ENCODE results near the gene CRK.

The CRK gene

DNA sequence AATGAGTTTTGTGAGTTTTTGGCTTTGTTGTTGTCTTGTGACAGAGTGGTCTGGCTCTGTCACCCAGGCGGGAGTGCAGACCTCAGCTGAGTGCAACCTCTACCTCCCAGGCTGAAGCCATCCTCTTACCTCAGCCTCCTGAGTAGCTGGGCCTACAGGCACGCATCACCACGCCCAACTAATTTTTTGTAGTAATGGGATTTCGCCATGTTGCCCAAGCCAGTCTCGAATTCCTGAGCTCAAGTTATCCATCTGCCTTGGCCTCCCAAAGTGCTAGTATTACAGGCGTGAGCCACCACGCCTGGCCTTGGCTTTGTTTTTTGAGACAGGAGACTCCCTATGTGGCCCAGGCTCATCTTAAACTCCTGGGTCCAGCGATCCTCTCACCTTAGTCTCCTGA, 15.1 kb downstream of the CRK start:
- TF ChIP-seq, protein P1, sequence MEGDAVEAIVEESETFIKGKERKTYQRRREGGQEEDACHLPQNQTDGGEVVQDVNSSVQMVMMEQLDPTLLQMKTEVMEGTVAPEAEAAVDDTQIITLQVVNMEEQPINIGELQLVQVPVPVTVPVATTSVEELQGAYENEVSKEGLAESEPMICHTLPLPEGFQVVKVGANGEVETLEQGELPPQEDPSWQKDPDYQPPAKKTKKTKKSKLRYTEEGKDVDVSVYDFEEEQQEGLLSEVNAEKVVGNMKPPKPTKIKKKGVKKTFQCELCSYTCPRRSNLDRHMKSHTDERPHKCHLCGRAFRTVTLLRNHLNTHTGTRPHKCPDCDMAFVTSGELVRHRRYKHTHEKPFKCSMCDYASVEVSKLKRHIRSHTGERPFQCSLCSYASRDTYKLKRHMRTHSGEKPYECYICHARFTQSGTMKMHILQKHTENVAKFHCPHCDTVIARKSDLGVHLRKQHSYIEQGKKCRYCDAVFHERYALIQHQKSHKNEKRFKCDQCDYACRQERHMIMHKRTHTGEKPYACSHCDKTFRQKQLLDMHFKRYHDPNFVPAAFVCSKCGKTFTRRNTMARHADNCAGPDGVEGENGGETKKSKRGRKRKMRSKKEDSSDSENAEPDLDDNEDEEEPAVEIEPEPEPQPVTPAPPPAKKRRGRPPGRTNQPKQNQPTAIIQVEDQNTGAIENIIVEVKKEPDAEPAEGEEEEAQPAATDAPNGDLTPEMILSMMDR (conservative IDR thresholded peaks at IDR 0.05; ENCODE audit: low read length), result no peak
- no peak for TF ChIP-seq EZH2phosphoT487 (IDR thresholded peaks at IDR 0.05; ENCODE audit: borderline replicate concordance)
- Histone ChIP-seq H3K27me3 (ENCODE audit: insufficient read depth, low read length, poor library complexity, severe bottlenecking) (no peaks in the 10 kb centered on the region), H3K36me3 (ENCODE audit: insufficient read depth, low read length) (peaks cover 11% of the 10 kb centered on the region; the same call in 1 of the 2 replicates), H3K9me2 (replicated peaks; ENCODE audit: low read depth, low read length) (no peaks in the 10 kb centered on the region), H3K4me3 (ENCODE audit: low read length, poor library complexity, severe bottlenecking) (no peak overlapping the region), H3F3A (ENCODE audit: low read depth) (no peaks in the 10 kb centered on the region), H3K79me2 (ENCODE audit: insufficient read depth, low read length) (peaks cover 33% of the 10 kb centered on the region), H3K4me1 (ENCODE audit: insufficient read depth, low read length, poor library complexity, severe bottlenecking) (no peaks in the 10 kb centered on the region), H4K20me1 (ENCODE audit: insufficient read depth, low read length, poor library complexity, severe bottlenecking) (no peaks in the 10 kb centered on the region), H3K9ac (ENCODE audit: low read depth, low read length, poor library complexity, severe bottlenecking) (no peak overlapping the region), H2AFZ (ENCODE audit: low read length) (no peak overlapping the region), H3K4me2 (ENCODE audit: low read depth, low read length, poor library complexity, severe bottlenecking) (no peak overlapping the region), H3K9me3 (ENCODE audit: insufficient read depth, low read depth, low read length) (no peaks in the 10 kb centered on the region)

DNA sequence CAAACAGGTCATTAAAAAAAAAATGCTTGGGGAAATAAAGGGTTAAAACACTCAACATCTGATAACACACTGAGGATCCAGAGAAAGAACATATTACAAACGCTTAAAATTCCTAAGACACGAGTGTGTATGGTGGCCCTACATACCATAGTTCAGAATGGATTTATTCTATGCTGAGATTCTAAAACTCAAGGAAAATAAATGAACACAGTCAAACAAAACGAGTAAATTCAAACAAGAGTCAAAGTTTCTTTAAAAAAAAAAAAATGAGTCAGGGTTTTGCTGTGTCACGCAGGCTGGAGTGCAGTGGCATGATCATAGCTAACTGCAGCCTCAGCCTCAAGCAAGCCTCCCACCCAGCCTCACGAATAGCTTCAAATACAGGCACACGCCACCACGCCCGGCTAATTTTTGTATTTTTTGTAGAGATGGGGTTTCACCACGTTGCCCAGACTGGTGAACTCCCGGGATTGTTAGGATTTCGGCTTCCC, 17.4 kb downstream of the CRK start:
- Histone ChIP-seq H2AFZ (ENCODE audit: low read length) (no peak overlapping the region), H3F3A (ENCODE audit: low read depth) (no peaks in the 10 kb centered on the region), H3K36me3 (ENCODE audit: insufficient read depth, low read length) (peaks cover 27% of the 10 kb centered on the region; the same call in 1 of the 2 replicates), H3K9ac (ENCODE audit: low read depth, low read length, poor library complexity, severe bottlenecking) (no peak overlapping the region), H4K20me1 (ENCODE audit: insufficient read depth, low read length, poor library complexity, severe bottlenecking) (no peaks in the 10 kb centered on the region), H3K79me2 (ENCODE audit: insufficient read depth, low read length) (peaks cover 15% of the 10 kb centered on the region; the same call in 1 of the 2 replicates), H3K27me3 (ENCODE audit: insufficient read depth, low read length, poor library complexity, severe bottlenecking) (no peaks in the 10 kb centered on the region), H3K9me2 (replicated peaks; ENCODE audit: low read depth, low read length) (no peaks in the 10 kb centered on the region), H3K4me3 (ENCODE audit: low read length, poor library complexity, severe bottlenecking) (no peak overlapping the region), H3K9me3 (ENCODE audit: insufficient read depth, low read depth, low read length) (no peaks in the 10 kb centered on the region), H3K4me2 (ENCODE audit: low read depth, low read length, poor library complexity, severe bottlenecking) (no peak overlapping the region), H3K4me1 (ENCODE audit: insufficient read depth, low read length, poor library complexity, severe bottlenecking) (no peaks in the 10 kb centered on the region)
- TF ChIP-seq EZH2phosphoT487 (IDR thresholded peaks at IDR 0.05; ENCODE audit: borderline replicate concordance), result no peak
- TF ChIP-seq, protein P1 (conservative IDR thresholded peaks at IDR 0.05; ENCODE audit: low read length), result no peak

DNA sequence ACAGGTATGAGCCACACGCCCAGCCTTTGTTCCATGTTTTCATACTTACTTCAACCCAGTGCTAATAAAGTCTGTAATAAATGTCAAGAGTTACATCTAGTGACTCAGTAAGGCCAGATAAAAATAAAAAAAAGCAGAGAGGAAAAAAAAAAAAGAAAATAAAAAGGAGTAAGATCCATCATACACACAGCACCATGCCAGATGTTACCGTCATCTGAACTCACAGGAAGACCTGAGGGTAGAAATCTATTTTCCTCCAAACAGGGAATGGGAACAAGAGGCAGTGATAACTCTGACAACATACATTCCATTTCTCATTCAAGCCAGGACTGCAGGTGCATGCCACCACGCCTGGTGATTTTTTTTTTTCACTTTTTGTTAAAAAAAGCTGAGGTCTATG, 20.7 kb downstream of the CRK start:
- H2AFZ ChIP-seq (ENCODE audit: low read length), result no peak overlapping the region
- H3K4me1 ChIP-seq (ENCODE audit: insufficient read depth, low read length, poor library complexity, severe bottlenecking), result no peaks in the 10 kb centered on the region
- peaks cover 20% of the 10 kb centered on the region; the same call in 1 of the 2 replicates for H3K79me2 ChIP-seq (ENCODE audit: insufficient read depth, low read length)
- no peaks in the 10 kb centered on the region for H3K9me3 ChIP-seq (ENCODE audit: insufficient read depth, low read depth, low read length)
- no peak overlapping the region for H3K4me2 ChIP-seq (ENCODE audit: low read depth, low read length, poor library complexity, severe bottlenecking)
- TF ChIP-seq, protein P1 (conservative IDR thresholded peaks at IDR 0.05; ENCODE audit: low read length), result no peak
- no peak for TF ChIP-seq EZH2phosphoT487 (IDR thresholded peaks at IDR 0.05; ENCODE audit: borderline replicate concordance)
- H3F3A ChIP-seq (ENCODE audit: low read depth), result no peaks in the 10 kb centered on the region
- peaks cover 27% of the 10 kb centered on the region; the same call in 1 of the 2 replicates for H3K36me3 ChIP-seq (ENCODE audit: insufficient read depth, low read length)
- H3K9ac ChIP-seq (ENCODE audit: low read depth, low read length, poor library complexity, severe bottlenecking), result no peak overlapping the region
- no peaks in the 10 kb centered on the region for H3K9me2 ChIP-seq (replicated peaks; ENCODE audit: low read depth, low read length)
- no peak overlapping the region for H3K4me3 ChIP-seq (ENCODE audit: low read length, poor library complexity, severe bottlenecking)
- no peaks in the 10 kb centered on the region for H3K27me3 ChIP-seq (ENCODE audit: insufficient read depth, low read length, poor library complexity, severe bottlenecking)
- no peaks in the 10 kb centered on the region for H4K20me1 ChIP-seq (ENCODE audit: insufficient read depth, low read length, poor library complexity, severe bottlenecking)

Measured in Loucy (cell line).